Thyroid gland (tissue), 4 donors: ENCODE results near the gene UCHL5.

Experiments used
- POLR2A ChIP-seq, 2 donors: fragments of 450-650 bp; IDR thresholded peaks; one replicate each; pipeline ENCODE4 v1.6.1; 2017; ENCODE audit warnings: antibody characterized with exemption in 2 of 2, mild to moderate bottlenecking in 2 of 2, moderate library complexity in 1 of 2
- TF ChIP-seq, protein P1 (sequence below), 6 experiments: fragments of 200-600 bp in 3 of 6; fragments of 450-650 bp in 3 of 6; sonication (generic) in 3 of 6; IDR thresholded peaks; one replicate each; pipeline ENCODE4 v1.5.1; 2016 to 2019; ENCODE audit warnings: antibody characterized with exemption in 6 of 6, mild to moderate bottlenecking in 2 of 6, inconsistent platforms in 1 of 6, moderate library complexity in 1 of 6

DNA sequence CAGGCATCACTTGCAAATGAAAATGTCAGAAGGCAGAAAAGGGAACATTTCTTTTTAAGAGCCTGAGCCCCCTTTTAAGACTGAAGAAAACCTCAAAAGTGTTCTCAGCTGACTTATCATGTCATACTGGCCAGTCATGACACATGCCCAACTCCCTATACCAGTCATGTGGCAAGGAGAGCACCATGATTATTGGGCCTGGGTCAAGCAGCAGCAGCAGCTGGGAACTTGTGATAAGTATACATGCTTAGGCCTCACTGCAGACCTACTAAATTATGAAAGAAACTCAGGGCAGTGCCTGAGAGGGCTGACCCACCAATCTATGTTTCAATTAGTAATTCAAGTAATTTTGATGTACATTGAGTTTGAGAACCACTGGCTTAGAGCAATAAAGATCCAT, 8.9 kb upstream of the UCHL5 start:
- TF ChIP-seq, protein P1, sequence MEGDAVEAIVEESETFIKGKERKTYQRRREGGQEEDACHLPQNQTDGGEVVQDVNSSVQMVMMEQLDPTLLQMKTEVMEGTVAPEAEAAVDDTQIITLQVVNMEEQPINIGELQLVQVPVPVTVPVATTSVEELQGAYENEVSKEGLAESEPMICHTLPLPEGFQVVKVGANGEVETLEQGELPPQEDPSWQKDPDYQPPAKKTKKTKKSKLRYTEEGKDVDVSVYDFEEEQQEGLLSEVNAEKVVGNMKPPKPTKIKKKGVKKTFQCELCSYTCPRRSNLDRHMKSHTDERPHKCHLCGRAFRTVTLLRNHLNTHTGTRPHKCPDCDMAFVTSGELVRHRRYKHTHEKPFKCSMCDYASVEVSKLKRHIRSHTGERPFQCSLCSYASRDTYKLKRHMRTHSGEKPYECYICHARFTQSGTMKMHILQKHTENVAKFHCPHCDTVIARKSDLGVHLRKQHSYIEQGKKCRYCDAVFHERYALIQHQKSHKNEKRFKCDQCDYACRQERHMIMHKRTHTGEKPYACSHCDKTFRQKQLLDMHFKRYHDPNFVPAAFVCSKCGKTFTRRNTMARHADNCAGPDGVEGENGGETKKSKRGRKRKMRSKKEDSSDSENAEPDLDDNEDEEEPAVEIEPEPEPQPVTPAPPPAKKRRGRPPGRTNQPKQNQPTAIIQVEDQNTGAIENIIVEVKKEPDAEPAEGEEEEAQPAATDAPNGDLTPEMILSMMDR (IDR thresholded peaks at IDR 0.05), result no peak
- TF ChIP-seq POLR2A (IDR thresholded peaks at IDR 0.05), result no peak
